Measurements from ENCODE around the gene ETV3.

The ETV3 gene

DNA sequence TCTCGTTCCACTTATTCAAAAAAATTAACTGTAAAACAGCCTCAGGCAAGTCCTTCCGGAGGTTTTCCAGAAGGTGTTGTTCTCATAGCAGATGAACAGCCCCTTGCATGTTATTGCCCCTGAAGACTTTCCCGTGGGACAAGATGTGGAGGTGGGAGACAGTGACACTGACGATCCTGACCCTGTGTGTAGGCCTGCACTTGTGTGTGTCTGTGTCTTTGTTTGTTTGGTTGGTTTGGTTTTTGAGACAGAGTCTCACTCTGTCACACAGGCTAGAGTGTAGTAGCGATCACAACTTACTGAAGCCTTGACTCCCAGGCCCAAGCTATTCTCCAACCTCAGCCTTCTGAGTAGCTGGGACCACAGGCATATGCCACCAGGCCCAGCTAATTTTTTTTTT lies 51.2 kb downstream of the ETV3 start:
- Histone ChIP-seq H3K27ac (ENCODE audit: low read depth in 2 of 2, low read length in 2 of 2) (no peak overlapping the region), H3K4me3 (ENCODE audit: low read length in 2 of 2) (no peak overlapping the region), H3K36me3 (ENCODE audit: control insufficient read depth in 2 of 2, insufficient read depth in 2 of 2, low read length in 2 of 2) (no peaks in the 10 kb centered on the region), H3K9ac (ENCODE audit: low read depth in 1 of 2, low read length in 2 of 2) (no peak overlapping the region), H3K9me3 (ENCODE audit: control insufficient read depth in 2 of 2, low read length in 2 of 2) (no peaks in the 10 kb centered on the region), H3K4me1 (ENCODE audit: control insufficient read depth in 2 of 2, insufficient read depth in 2 of 2, low read length in 2 of 2) (no peaks in the 10 kb centered on the region), H3K27me3 (ENCODE audit: control insufficient read depth in 2 of 2, insufficient read depth in 2 of 2, low read length in 2 of 2) (no peaks in the 10 kb centered on the region)

DNA sequence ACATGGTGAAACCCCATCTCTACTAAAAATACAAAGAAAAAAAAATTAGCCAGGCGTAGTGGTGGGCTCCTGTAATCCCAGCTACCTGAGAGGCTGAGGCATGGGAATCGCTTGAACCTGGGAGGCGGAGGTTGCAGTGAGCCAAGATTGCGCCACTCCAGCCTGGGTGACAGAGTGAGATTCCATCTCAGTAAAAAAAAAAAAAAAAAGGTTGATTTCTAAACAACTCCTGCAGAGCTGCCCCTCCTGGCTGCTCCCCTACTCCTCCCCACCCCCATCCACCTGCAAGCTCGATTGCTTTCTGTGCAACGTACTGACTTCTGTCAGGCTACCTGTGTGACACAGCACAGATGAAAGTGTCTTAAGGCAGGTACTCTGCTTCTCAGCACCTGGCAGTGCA lies 51.9 kb downstream of the ETV3 start:
- Histone ChIP-seq H3K27ac (ENCODE audit: low read depth in 2 of 2, low read length in 2 of 2) (no peak overlapping the region), H3K4me3 (ENCODE audit: low read length in 2 of 2) (no peak overlapping the region), H3K36me3 (ENCODE audit: control insufficient read depth in 2 of 2, insufficient read depth in 2 of 2, low read length in 2 of 2) (no peaks in the 10 kb centered on the region), H3K9ac (ENCODE audit: low read depth in 1 of 2, low read length in 2 of 2) (no peak overlapping the region), H3K27me3 (ENCODE audit: control insufficient read depth in 2 of 2, insufficient read depth in 2 of 2, low read length in 2 of 2) (no peaks in the 10 kb centered on the region), H3K9me3 (ENCODE audit: control insufficient read depth in 2 of 2, low read length in 2 of 2) (no peaks in the 10 kb centered on the region), H3K4me1 (ENCODE audit: control insufficient read depth in 2 of 2, insufficient read depth in 2 of 2, low read length in 2 of 2) (no peaks in the 10 kb centered on the region)

DNA sequence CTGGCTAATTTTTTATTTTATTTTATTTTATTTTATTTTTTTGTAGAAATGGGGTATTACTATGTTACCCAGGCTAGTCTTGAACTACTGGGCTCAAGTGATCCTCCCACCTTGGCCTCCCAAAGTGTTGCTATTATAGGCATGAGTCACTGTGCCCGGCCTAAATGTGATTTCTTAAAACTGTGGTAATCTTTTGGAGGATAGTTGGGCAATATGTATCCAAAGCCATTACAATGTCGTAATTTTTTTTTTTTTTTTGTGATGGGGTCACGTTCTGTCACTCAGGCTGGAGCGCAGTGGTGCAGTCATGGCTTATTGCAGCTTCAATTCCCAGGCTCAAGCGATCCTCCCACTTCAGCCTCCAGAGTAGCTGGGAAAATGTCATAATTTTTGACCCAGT lies 52.8 kb downstream of the ETV3 start:
- H3K4me3 ChIP-seq (ENCODE audit: low read length in 2 of 2): no peak overlapping the region
- no peak overlapping the region for H3K27ac ChIP-seq (ENCODE audit: low read depth in 2 of 2, low read length in 2 of 2)
- no peaks in the 10 kb centered on the region for H3K27me3 ChIP-seq (ENCODE audit: control insufficient read depth in 2 of 2, insufficient read depth in 2 of 2, low read length in 2 of 2)
- no peaks in the 10 kb centered on the region for H3K36me3 ChIP-seq (ENCODE audit: control insufficient read depth in 2 of 2, insufficient read depth in 2 of 2, low read length in 2 of 2)
- no peaks in the 10 kb centered on the region for H3K9me3 ChIP-seq (ENCODE audit: control insufficient read depth in 2 of 2, low read length in 2 of 2)
- H3K9ac ChIP-seq (ENCODE audit: low read depth in 1 of 2, low read length in 2 of 2): no peak overlapping the region
- H3K4me1 ChIP-seq (ENCODE audit: control insufficient read depth in 2 of 2, insufficient read depth in 2 of 2, low read length in 2 of 2): no peaks in the 10 kb centered on the region

DNA sequence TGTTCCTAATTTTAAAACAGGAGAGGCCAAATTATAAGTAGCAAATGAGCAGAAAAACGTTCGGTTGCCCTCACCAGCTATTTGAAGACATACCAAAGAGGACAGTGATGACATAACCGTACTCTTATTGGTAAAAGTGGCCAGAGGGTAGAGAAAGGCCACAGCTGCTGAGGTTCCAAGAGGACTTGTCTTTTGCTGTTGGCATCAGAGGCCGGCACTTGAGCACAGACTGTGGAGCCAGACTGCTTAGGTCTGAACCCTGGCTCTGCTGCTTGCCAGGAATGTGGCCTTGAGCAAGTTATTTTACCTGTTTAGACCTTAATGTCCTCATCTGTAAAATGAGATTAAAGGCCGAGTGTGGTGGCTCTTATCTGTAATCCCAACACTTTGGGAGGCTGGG lies 53.5 kb downstream of the ETV3 start:
- H3K27ac ChIP-seq (ENCODE audit: low read depth in 2 of 2, low read length in 2 of 2): no peak overlapping the region
- no peaks in the 10 kb centered on the region for H3K27me3 ChIP-seq (ENCODE audit: control insufficient read depth in 2 of 2, insufficient read depth in 2 of 2, low read length in 2 of 2)
- H3K4me1 ChIP-seq (ENCODE audit: control insufficient read depth in 2 of 2, insufficient read depth in 2 of 2, low read length in 2 of 2): no peaks in the 10 kb centered on the region
- H3K4me3 ChIP-seq (ENCODE audit: low read length in 2 of 2): no peak overlapping the region
- no peak overlapping the region for H3K9ac ChIP-seq (ENCODE audit: low read depth in 1 of 2, low read length in 2 of 2)
- no peaks in the 10 kb centered on the region for H3K9me3 ChIP-seq (ENCODE audit: control insufficient read depth in 2 of 2, low read length in 2 of 2)
- no peaks in the 10 kb centered on the region for H3K36me3 ChIP-seq (ENCODE audit: control insufficient read depth in 2 of 2, insufficient read depth in 2 of 2, low read length in 2 of 2)

DNA sequence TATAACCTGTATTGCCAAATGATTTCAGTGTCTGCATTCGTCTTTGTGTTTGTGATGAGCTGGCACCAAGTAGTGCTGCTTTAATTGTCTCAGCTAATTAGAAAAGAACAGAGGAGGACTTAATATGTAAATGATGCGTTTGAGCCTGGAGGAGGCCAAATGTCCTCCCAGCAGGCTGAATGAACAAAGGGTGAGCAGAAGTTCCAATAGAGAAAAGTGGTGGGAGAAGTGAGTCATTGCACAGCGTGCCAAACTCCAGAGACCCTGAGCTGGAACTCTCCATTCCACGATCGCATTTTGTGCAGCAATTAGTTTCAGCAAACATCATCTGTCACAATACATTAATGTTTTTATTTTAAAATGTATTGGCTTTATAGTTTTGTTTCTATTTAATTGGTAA lies 56.5 kb downstream of the ETV3 start:
- H3K4me1 ChIP-seq (ENCODE audit: control insufficient read depth in 2 of 2, insufficient read depth in 2 of 2, low read length in 2 of 2): no peaks in the 10 kb centered on the region
- H3K27ac ChIP-seq (ENCODE audit: low read depth in 2 of 2, low read length in 2 of 2): no peak overlapping the region
- no peaks in the 10 kb centered on the region for H3K27me3 ChIP-seq (ENCODE audit: control insufficient read depth in 2 of 2, insufficient read depth in 2 of 2, low read length in 2 of 2)
- H3K4me3 ChIP-seq (ENCODE audit: low read length in 2 of 2): no peak overlapping the region
- no peaks in the 10 kb centered on the region for H3K9me3 ChIP-seq (ENCODE audit: control insufficient read depth in 2 of 2, low read length in 2 of 2)
- no peaks in the 10 kb centered on the region for H3K36me3 ChIP-seq (ENCODE audit: control insufficient read depth in 2 of 2, insufficient read depth in 2 of 2, low read length in 2 of 2)
- H3K9ac ChIP-seq (ENCODE audit: low read depth in 1 of 2, low read length in 2 of 2): no peak overlapping the region

DNA sequence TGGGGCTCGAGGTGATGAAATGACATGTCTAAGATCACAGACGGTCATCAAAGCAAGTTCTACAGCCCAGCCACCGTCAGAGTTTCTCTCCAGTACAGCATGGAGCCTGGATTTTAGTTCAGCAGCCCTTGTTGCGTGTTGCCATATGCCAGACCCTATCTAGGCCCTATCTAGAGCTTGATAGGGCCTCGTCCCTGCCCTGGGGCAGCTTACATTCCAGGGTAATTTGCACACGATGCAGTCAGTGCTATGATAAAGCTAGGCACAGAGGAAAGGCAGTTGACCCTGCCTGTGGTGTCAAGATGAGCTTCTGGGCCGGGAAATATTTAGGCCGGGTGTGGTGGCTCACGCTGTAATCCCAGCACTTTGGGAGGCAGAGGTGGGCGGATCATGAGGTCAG lies 57.5 kb downstream of the ETV3 start:
- Histone ChIP-seq H3K36me3 (ENCODE audit: control insufficient read depth in 2 of 2, insufficient read depth in 2 of 2, low read length in 2 of 2) (no peaks in the 10 kb centered on the region), H3K4me1 (ENCODE audit: control insufficient read depth in 2 of 2, insufficient read depth in 2 of 2, low read length in 2 of 2) (no peaks in the 10 kb centered on the region), H3K9ac (ENCODE audit: low read depth in 1 of 2, low read length in 2 of 2) (no peak overlapping the region), H3K27me3 (ENCODE audit: control insufficient read depth in 2 of 2, insufficient read depth in 2 of 2, low read length in 2 of 2) (no peaks in the 10 kb centered on the region), H3K9me3 (ENCODE audit: control insufficient read depth in 2 of 2, low read length in 2 of 2) (no peaks in the 10 kb centered on the region), H3K4me3 (ENCODE audit: low read length in 2 of 2) (no peak overlapping the region), H3K27ac (ENCODE audit: low read depth in 2 of 2, low read length in 2 of 2) (no peak overlapping the region)

DNA sequence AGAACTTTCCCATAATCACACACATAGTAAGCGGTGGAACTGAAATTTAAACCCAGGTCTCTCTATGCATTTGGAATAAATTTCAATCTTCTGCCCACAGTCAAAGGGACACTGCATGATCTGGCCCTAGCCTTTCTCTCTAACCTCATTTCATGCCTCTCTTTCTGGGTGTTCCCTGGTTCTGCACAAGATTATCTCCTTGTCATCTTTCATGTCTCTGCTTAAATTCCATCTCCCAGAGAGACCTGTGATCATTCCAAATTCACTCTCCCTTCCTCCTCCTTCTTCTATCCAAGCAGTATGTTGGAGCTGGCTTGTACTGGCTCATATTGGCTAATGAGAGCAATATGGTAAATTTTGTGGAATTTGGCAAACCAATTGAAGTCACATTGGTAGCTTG lies 60.8 kb downstream of the ETV3 start:
- Histone ChIP-seq H3K4me3 (ENCODE audit: low read length in 2 of 2) (no peak overlapping the region), H3K4me1 (ENCODE audit: control insufficient read depth in 2 of 2, insufficient read depth in 2 of 2, low read length in 2 of 2) (peaks cover 0 to 2% of the 10 kb centered on the region in 2 donors), H3K27me3 (ENCODE audit: control insufficient read depth in 2 of 2, insufficient read depth in 2 of 2, low read length in 2 of 2) (no peaks in the 10 kb centered on the region), H3K27ac (ENCODE audit: low read depth in 2 of 2, low read length in 2 of 2) (no peak overlapping the region), H3K36me3 (ENCODE audit: control insufficient read depth in 2 of 2, insufficient read depth in 2 of 2, low read length in 2 of 2) (no peaks in the 10 kb centered on the region), H3K9ac (ENCODE audit: low read depth in 1 of 2, low read length in 2 of 2) (no peak overlapping the region), H3K9me3 (ENCODE audit: control insufficient read depth in 2 of 2, low read length in 2 of 2) (no peaks in the 10 kb centered on the region)

DNA sequence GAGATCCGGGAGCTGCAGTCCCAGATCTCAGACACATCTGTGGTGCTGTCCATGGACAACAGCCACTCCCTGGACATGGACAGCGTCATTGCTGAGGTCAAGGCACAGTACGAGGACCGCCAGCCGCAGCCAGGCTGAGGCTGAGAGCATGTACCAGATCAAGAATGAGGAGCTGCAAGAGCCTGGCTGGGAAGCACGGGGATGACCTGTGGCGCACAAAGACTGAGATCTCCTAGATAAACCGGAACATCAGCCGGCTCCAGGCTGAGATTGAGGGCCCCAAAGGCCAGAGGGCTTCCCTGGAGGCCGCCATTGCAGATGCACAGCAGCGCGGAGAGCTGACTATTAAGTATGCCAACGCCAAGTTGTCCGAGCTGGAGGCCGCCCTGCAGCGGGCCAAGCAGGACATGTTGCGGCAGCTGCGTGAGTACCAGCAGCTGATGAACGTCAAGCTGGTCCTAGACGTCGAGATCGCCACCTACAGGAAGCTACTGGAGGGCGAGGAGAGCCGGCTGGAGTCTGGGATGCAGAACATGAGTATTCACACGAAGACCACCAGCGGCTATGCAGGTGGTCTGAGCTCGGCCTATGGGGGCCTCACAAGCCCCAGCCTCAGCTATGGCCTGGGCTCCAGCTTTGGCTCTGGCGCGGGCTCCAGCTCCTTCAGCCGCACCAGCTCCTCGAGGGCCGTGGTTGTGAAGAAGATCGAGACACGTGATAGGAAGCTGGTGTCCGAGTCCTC lies 64.1 kb downstream of the ETV3 start:
- Histone ChIP-seq H3K27me3 (ENCODE audit: control insufficient read depth in 2 of 2, insufficient read depth in 2 of 2, low read length in 2 of 2) (no peaks in the 10 kb centered on the region), H3K9me3 (ENCODE audit: control insufficient read depth in 2 of 2, low read length in 2 of 2) (no peaks in the 10 kb centered on the region), H3K36me3 (ENCODE audit: control insufficient read depth in 2 of 2, insufficient read depth in 2 of 2, low read length in 2 of 2) (no peaks in the 10 kb centered on the region), H3K4me1 (ENCODE audit: control insufficient read depth in 2 of 2, insufficient read depth in 2 of 2, low read length in 2 of 2) (peaks cover 0 to 2% of the 10 kb centered on the region in 2 donors), H3K4me3 (ENCODE audit: low read length in 2 of 2) (peak overlapping the region in 1 of 2 donors; percentile 41), H3K9ac (ENCODE audit: low read depth in 1 of 2, low read length in 2 of 2) (no peak overlapping the region), H3K27ac (ENCODE audit: low read depth in 2 of 2, low read length in 2 of 2) (no peak overlapping the region)

Data from mucosa of rectum (tissue), 2 donors.